IPS DF 4.7 (cell line): ENCODE measurements around the gene AKAP7.
"Not testable (repeated sequence)": the region's sequence is repeated elsewhere in the genome, so short reads cannot be mapped to it uniquely, and the experiment has no call there.

Source experiments
- DNase-seq: peaks from one replicate; pipeline ENCODE4 v3.0.0-alpha.2; 2013; ENCODE audit warnings: low spot score; ENCODE audit errors: extremely low read depth

Gene AKAP7

DNA sequence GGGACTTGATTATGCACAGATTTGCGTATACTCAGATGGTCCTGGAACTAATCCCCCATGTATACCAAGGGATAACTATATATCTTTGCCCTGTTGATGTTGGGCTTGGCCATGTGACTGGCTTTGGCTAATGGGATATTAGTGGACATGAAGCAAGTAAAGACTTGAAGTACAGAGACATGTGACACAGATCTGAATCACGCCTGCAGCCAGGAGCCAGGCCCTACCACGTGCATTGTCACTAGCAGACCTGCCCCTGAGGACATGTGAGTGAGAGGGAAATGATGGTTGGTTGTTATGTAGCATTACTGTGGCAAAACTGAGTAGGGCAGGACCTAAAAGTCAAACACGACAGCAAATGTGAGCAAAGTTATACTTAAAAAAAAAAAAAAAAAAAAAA, 155.7 kb downstream of the AKAP7 start:
- no peak for DNase-seq

DNA sequence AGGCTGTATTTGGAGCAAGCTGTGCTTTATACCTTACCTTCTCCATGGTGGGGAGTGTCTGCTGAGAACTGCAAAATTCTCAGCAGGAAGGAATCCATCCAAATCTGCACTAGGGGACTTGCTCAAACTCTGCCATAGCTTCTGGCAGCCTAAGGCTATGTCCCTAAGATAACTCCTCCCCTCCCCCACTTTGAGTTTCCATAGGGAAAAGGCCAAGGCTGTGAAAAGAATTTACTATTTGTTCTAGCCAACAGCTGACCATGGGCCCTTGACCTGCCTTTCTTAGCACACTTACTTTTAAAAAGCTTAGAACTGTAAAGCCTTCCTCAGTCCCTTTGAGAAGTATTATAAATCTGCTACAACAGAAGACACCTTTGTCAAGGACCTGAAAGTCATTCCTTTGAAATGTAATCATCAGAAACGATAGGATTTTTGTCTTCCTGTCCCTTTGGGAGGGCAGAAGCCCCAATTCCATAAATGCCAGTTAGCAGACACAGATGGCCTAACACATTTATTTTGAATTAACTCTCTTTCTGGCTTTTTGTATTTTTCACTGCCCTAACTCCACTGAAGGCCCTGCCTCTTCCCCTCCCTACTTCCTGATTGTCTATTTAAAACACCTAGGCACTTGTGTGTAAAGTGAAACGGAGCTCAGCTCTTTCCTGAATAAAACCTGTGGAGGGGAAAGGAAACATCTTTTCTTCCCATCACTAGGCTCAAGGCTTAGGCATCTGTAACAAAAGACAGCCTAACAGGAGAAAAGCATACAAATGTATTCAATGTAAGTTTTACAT, 157.1 kb downstream of the AKAP7 start:
- DNase-seq, result no peak

DNA sequence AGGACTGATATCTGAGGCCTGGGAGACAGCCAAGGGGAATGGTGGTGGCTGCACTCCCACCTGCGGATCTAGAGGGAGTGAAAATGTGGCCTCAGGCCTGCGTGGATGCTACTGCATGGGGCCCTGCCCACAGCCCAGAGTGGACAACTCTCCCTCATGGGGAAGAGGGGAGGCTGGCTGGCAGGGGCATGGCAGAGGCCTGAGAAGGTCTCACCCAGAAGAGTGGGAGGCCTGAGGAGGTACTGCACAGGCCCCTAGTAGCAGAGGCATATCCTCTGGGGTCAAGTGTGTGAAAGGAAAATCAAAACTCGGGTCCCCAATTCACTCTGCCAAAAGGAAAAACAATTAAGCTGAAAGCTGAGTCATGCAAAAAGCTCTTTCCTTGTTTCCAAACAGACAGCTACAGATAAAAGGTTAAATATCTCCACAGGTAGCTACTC, 158.2 kb downstream of the AKAP7 start:
- no peak for DNase-seq

DNA sequence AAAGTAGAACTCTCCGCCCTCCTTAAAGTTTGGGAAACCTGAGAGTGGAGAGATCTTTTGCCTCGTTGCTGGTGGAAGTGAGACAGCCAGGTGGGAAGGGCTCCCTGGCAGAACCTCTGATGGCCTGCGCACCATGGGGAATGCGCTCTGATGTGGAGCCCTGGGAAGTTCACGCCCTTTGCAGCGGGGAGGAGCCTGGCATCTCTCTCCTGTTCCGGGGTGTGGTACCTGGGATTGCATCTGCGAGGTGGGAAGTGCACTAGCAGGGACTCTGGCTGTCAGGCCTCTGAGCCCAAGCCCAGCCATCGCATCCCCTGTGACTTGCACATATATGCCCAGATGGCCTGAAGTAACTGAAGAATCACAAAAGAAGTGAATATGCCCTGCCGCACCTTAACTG, 159.8 kb downstream of the AKAP7 start:
- no peak for DNase-seq

DNA sequence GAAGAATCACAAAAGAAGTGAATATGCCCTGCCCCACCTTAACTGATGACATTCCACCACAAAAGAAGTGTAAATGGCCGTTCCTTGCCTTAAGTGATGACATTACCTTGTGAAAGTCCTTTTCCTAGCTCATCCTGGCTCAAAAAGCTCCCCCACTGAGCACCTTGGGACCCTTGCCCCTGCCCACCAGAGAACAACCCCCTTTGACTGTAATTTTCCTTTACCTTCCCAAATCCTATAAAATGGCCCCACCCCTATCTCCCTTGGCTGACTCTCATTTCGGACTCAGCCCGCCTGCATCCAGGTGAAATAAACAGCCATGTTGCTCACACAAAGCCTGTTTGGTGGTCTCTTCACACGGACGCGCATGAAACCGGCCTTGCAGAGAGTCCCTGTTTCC, 165.6 kb downstream of the AKAP7 start:
- DNase-seq, result not testable (repeated sequence)

DNA sequence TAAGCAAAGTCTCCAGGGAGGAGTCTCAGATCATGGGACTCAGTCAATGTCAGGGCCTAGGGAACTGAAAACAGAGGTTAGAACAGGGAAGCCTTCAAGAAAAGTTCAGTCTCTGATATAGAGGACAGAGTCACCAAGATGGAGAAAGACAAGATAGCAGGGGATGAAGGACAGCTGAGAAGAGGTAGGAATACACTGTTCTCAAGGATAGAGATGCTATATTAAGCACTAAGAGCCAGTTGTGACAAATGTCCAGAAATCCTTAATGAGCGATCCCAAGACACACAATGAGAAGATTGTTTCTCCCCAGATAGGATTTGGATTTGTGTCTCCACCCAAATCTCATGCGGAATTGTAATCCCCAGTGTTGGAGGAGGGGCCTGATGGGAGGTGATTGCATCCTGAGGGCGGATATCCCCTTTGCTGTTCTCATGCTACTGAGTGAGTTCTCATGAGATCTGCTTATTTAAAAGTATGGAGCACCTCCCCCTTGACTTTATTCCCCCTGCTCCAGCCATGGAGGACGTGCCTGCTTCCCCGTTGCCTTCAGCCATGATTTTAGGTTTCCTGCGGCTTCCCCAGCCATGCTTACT, 168.2 kb downstream of the AKAP7 start:
- DNase-seq, result no peak

DNA sequence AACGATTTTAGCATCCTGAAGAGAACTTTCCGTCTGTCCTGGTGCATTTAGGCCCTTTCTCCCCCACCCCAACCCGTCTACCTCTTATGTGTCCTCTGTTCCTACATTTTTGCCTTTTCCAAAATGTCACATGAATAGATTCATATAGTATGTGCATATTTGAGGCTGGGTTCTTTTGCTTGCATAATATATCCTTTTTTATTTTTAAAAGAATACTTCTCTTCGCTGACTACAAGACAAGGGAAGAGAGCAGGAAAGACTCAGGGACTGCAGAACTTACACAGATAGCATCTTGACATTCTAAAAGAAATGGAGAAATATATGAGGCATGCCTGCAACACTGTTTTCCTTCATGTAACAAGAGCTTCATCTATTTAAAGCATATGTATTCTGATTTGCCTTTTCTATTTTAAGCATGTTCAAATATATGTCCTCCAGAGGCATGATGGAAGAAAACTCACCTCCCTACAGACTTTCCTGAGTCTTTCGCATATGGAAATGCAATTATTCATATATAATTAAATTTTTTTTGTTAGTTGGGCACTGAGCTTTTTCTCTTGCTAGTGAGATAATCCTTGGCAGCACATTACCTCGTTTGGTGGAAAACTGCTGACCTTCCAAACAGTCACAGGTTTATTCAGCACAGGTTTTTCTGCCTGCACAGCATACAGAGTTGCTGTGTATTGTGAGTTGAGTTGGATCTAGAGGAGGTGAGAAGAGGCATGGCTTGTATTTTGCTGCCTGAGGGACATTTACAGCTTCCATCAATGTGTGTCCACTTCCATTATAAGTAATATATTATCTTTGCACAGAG, 170.0 kb downstream of the AKAP7 start:
- no peak for DNase-seq

DNA sequence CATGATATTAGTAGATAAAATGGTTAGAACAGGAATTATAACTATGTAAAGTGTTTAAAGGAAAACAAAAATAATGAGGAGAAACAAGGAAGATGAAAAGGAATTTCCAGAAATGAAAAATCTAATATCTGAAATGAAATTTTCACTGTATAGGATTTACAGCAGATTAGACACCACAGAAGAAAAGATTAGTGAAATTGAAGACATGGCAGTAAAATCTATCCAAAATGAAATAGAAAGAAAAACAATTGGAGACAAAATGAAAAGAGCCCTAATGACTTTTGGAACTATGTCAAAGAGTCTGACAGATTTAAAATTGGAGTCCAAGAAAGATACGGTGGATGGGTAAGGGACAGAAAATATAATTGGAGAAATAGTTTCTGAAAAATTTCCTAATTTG, 174.2 kb downstream of the AKAP7 start:
- DNase-seq, result no peak

DNA sequence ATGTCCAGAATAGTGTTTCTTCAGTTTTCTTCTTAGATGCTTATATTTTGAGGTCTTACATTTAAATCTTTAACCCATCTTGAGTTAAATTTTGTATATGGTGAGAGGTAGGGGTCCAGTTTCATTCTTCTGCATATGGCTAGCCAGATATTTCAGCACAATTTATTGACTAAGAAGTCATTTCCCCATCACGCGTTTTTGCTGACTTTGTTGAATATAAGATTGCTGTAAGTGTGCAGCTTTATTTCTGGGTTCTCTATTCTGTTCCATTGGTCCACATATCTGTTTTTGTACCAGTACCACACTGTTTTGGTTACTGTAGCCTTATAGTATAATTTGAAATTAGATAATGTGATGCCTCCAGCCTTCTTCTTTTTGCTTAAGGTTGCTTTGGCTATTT, 179.6 kb downstream of the AKAP7 start:
- no peak for DNase-seq

DNA sequence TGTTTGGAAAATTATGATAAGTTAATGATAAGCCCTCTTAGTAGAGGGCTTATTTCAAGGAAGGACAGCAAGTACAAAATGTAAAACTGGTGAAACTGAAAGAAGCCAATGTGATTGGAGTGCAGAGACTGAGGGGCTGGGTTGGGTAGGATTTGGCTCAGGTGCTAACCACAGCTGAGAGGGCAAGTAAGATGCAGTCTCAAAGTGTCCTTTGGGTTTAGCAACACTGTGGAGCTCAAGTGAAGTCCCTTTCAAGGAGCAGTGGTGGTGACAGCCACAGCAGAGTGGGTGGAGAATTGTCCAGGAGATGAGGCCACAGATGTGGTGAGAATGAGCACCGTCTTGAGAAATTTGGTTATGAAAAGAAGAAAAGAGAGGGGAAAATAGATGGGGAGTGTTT, 181.4 kb downstream of the AKAP7 start:
- DNase-seq, result no peak

DNA sequence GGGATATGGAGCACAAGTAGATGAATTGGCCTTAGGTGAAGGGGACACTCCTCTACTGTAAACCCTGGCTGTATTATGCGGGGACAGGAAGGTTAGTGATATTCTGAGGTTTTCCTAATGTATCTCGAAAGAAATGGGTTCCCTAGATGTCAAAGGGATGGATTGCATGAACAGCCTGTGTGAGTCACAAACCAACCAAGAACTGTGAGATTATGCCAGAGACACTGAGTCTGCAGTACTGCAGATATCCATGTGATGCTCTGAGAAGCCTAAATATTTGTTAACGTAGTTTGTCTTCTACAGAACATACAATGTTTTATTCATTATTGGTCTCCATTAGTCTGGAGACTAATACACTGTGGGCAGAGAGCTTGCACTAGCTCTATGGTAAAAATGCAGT, 182.2 kb downstream of the AKAP7 start:
- no peak for DNase-seq

DNA sequence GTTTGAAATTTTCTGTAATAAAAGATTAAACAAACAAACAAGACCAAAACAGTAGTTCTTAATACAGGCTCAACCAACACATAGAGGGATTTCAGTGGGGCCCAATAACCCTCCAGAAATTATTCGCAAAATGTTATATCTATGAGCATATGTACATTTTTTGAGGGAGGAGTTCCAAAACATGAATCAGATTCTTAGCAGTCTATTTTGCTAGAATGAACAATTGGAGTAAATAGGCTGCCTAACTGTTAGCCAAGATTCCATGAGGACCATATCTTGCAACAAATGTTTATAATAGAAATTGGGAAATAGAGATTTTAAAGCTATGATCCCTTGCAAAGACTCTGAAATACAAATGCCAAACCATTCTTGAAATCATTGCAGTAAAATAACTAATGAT, 186.3 kb downstream of the AKAP7 start:
- no peak for DNase-seq

DNA sequence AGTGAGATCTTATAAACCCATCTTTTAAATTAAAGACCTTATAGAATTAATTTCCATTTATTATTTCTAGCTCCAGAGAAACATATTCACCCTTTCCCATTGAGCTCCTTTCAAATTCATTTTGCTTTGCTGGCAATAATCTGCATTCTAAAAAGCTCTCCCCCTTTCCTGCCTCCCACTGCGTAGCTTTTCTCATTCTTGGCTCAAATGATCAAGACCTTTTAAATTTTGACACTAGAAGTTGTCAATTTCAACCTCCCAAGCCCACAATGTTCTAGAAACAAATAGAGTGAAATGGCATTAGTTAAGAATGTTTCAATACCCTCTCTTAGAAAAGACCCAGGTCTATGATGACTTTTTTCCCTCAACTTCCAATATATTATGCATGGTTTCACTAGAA, 186.9 kb downstream of the AKAP7 start:
- DNase-seq, result no peak

DNA sequence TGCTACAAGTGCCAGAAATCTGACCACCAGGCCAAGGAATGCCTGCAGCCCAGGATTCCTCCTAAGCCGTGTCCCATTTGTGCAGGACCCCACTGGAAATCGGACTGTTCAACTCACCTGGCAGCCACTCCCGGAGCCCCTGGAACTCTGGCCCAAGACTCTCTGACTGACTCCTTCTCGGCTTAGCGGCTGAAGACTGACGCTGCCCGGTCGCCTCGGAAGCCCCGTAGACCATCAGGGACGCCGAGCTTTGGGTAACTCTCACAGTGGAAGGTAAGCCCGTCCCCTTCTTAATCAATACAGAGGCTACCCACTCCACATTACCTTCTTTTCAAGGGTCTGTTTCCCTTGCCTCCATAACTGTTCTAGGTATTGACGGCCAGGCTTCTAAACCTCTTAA, 190.4 kb downstream of the AKAP7 start:
- not testable (repeated sequence) for DNase-seq

DNA sequence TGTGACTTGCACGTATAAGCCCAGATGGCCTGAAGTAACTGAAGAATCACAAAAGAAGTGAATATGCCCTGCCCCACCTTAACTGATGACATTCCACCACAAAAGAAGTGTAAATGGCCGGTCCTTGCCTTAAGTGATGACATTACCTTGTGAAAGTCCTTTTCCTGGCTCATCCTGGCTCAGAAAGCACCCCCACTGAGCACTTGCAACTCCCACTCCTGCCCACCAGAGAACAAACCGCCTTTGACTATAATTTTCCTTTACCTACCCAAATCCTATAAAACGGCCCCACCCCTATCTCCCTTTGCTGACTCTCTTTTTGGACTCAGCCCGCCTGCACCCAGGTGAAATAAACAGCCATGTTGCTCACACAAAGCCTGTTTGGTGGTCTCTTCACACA, 193.5 kb downstream of the AKAP7 start:
- not testable (repeated sequence) for DNase-seq

DNA sequence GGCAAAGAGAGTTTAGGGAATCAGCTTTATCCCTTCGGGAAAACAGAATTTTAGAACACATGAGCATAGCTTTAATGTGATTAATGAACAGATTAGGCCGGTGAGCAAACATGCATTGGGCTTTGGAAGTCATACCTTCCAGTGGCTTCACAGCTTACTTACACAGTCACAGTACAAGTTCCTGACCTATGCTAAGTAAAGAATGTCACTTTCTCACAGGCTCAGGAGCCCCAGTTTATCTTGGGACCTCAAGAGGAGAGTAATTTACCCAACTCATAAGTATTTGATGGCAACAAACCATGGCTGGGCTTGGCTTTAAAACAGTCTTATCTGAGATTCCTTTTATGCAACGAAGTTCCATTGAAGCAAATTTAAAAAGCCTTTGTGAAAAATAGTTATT, 195.9 kb downstream of the AKAP7 start:
- no peak for DNase-seq

DNA sequence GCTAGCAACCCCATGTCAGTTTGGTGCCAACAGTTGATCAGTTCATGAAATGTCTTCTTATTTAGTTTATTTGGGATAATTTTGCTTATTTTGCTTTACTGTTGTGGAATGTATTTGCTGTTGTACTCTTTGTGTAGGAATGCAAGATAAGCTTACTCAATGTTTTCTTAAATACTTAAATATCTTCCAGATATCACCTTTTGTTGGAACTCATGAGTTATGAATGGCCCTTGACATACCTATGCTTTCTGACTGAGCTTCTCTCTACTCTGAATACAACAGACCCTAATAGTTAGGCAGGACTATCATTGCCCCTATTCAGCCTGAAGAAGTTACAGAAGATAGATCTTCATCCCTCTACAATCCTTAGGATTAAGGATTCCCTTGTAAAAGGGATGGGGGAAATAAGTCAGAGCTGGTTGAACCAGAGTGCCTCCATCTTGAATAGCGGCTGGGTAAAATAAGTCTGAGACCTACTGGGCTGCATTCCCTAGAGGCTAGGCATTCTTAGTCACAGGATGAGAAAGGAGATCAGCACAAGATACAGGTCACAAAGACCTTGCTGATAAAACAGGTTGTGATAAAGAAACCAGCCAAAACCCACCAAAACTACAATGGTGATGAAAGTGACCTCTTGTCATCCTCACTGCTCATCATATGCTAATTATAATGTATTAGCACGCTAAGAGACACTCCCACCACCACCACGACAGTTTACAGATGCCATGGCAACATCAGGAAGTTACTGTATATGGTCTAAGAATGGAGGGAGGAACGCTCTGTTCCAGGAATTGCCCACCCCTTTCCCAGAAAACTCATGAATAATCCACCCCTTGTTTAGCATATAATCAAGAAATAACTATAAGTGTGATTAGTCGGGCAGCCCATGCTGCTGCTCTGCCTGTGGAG, 196.9 kb downstream of the AKAP7 start:
- no peak for DNase-seq
